Measurements from ENCODE around the gene CAMK1D. TPM values are rescaled to one million over a fixed set of nuclear protein-coding genes. Genes with fewer than 3 reads are reported as not detected.
A peak's percentile ranks its signal among the peaks of the same experiment; 100 is the strongest.

CAMK1D gene
- total RNA-seq, 4 donors from 2014 or later = 29.7 to 36.7 (median 33.3) TPM

- peak in 1 of 2 donors; percentile 56 for DNase-seq (ENCODE audit: low spot score in 2 of 2)
- 70 to 82% methylated on average over 9 of the region's 9 CpGs for WGBS, 2 donors
- no peak for TF ChIP-seq POLR2A (IDR thresholded peaks at IDR 0.05)
- no peak for TF ChIP-seq CTCF (IDR thresholded peaks at IDR 0.05)
- intact Hi-C loops (cut with DNase I; ENCODE audit: low total_unique reads) = no loop called here
- no peak overlapping the region for H3K4me3 ChIP-seq (ENCODE audit: low read depth, poor library complexity, severe bottlenecking)
Measured at GRCh38 chr10:12534824-12535223, 185.5 kb downstream of the CAMK1D start.

- peak in 1 of 2 donors; percentile 8 for DNase-seq (ENCODE audit: low spot score in 2 of 2)
- H3K4me3 ChIP-seq (ENCODE audit: low read depth, poor library complexity, severe bottlenecking) = no peak overlapping the region
- TF ChIP-seq CTCF (IDR thresholded peaks at IDR 0.05) (no peak), POLR2A (IDR thresholded peaks at IDR 0.05) (no peak)
- intact Hi-C loops (cut with DNase I; ENCODE audit: low total_unique reads) = no loop called here
Measured at GRCh38 chr10:12535656-12536055, 186.3 kb downstream of the CAMK1D start.

- no peak overlapping the region for H3K4me3 ChIP-seq (ENCODE audit: low read depth, poor library complexity, severe bottlenecking)
- no peak for TF ChIP-seq CTCF (IDR thresholded peaks at IDR 0.05)
- peak in 1 of 2 donors; percentile 57 for DNase-seq (ENCODE audit: low spot score in 2 of 2)
- intact Hi-C loops (cut with DNase I; ENCODE audit: low total_unique reads) = no loop called here
- 76 to 82% methylated on average over 9 of the region's 9 CpGs for WGBS, 2 donors
Measured at GRCh38 chr10:12538491-12538995, 189.2 kb downstream of the CAMK1D start.

DNA sequence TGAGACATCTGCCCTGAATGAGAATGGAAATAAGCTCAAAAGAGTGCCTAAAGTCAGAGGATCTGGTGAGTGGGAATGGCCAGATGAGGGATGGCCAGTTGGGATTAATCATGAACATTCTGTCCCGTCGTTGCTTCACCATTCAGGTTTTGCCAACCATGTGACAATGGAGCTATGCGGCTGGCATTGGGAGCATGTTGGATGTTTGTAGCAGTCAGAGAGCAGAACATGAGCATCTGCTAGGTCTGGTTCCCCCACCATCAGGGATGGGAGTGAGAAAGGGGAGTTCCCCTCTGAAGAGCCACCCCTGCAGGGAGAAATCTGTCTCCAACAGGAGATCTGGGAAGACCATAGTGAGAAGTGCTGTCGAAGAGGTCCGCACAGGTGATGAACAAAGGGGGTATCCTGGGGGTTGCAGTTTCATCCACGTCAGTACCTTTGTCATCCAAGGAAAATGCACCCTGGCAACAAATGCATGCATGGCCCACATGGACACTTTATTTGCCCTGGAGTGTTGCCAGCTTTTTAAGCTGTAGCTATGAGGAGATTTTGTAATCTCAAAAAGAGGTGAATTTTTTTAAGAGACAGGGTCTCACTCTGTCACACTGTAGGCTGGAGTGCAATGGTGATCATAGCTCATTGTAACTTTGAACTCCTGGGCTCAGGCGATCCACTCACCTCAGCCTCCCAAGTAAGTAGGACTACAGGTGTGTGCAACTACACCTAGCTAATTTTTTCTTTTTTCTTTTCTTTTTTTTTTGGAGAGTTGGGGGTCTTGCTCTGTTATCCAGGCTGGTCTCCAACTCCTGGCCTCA, 190.2 kb downstream of the CAMK1D start:
- peak; percentile 65 to 88 for DNase-seq (ENCODE audit: low spot score in 2 of 2)
- intact Hi-C loops (cut with DNase I; ENCODE audit: low total_unique reads) = no loop called here
- 76 to 79% methylated on average over 7 of the region's 7 CpGs for WGBS, 2 donors

DNA sequence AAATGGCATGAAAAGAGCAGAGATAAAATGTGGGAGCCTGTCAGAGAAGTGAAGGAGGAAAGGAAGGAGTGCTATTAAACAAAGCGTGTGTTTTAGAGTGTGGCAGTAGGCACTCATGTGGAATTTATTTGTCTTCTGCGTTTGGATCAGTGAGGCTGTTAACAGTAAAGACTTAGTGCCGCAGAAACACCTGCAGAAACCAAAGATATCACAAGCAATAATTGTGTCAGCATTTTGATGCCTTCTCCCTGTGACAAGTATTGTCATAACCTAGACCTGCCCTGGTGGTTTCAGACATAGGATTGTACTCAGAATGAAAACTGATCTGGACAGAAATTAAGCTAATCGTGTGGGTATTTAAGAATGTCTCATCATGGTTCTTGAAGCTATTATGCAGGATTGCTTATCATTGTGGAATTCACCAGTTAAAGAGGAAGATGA, 191.0 kb downstream of the CAMK1D start:
- WGBS, 2 donors = 57 to 75% methylated on average over 4 of the region's 4 CpGs
- TF ChIP-seq CTCF (IDR thresholded peaks at IDR 0.05) = no peak
- no peak for TF ChIP-seq POLR2A (IDR thresholded peaks at IDR 0.05)
- no peak overlapping the region for H3K4me3 ChIP-seq (ENCODE audit: low read depth, poor library complexity, severe bottlenecking)
- no peak for DNase-seq (ENCODE audit: low spot score in 2 of 2)
- intact Hi-C loops (cut with DNase I; ENCODE audit: low total_unique reads) = no loop called here

More for the DNA sequence above, 190.2 kb downstream of the CAMK1D start:
- no peak overlapping the region for H3K4me3 ChIP-seq (ENCODE audit: low read depth, poor library complexity, severe bottlenecking)
- TF ChIP-seq CTCF (IDR thresholded peaks at IDR 0.05) = no peak
- TF ChIP-seq POLR2A (IDR thresholded peaks at IDR 0.05) = no peak
